ENCODE measurements around the gene C1orf56. TPM values are rescaled to one million over a fixed set of nuclear protein-coding genes. Genes with fewer than 3 reads are reported as not detected.

Gene C1orf56
- polyA plus RNA-seq, 1 donor from 2014 or later: 0.87 TPM

DNA sequence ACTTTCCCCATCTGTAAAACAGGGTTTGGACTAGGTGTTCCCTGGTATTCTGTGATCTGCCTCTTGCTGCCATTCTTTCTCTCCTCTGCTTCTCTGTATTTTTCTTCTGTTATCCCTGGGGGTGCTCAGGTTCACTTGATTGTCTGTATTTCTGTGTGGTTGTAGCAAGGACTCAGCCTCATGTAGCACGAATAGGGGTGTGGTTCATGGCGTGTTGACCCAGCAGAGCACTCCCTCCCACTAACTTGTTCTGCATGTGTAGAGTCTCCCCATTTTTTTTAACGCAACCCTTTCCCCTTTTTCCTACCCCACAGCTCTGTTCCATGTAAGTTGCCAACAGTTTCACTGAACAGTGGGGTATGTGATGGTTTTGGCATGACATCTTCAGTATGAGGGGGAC lies 12.4 kb upstream of the C1orf56 start:
- Histone ChIP-seq H4K20me1 (ENCODE audit: insufficient read depth) (no peaks in the 10 kb centered on the region), H3F3A (ENCODE audit: insufficient read depth, low read length, poor library complexity, severe bottlenecking) (no peaks in the 10 kb centered on the region), H3K27me3 (ENCODE audit: insufficient read depth, low read depth, low read length) (no peaks in the 10 kb centered on the region), H3K4me2 (ENCODE audit: low read length) (no peak overlapping the region), H3K9me2 (ENCODE audit: insufficient read depth, low read length) (no peaks in the 10 kb centered on the region), H3K9ac (ENCODE audit: low read length) (no peak overlapping the region), H3K4me3 (ENCODE audit: low read length) (no peak overlapping the region), H3K36me3 (ENCODE audit: insufficient read depth, low read length) (no peaks in the 10 kb centered on the region), H3K79me2 (replicated peaks; ENCODE audit: insufficient read depth, low read length) (no peaks in the 10 kb centered on the region), H2AFZ (ENCODE audit: low read depth, low read length) (no peak overlapping the region), H3K27ac (ENCODE audit: low read length) (no peak overlapping the region), H3K9me3 (ENCODE audit: low read length) (no peaks in the 10 kb centered on the region)
- TF ChIP-seq EZH2 (IDR thresholded peaks at IDR 0.05; ENCODE audit: borderline replicate concordance, insufficient read depth, low read length, poor library complexity, severe bottlenecking) (no peak), POLR2AphosphoS5 (IDR thresholded peaks at IDR 0.05) (no peak), MXI1 (conservative IDR thresholded peaks at IDR 0.05; ENCODE audit: poor library complexity, severe bottlenecking) (no peak), SMC3 (conservative IDR thresholded peaks at IDR 0.05; ENCODE audit: poor library complexity) (no peak), EP300 (conservative IDR thresholded peaks at IDR 0.05; ENCODE audit: poor library complexity, severe bottlenecking) (no peak), REST (IDR thresholded peaks at IDR 0.05; ENCODE audit: borderline replicate concordance) (no peak)
- TF ChIP-seq, protein P1, sequence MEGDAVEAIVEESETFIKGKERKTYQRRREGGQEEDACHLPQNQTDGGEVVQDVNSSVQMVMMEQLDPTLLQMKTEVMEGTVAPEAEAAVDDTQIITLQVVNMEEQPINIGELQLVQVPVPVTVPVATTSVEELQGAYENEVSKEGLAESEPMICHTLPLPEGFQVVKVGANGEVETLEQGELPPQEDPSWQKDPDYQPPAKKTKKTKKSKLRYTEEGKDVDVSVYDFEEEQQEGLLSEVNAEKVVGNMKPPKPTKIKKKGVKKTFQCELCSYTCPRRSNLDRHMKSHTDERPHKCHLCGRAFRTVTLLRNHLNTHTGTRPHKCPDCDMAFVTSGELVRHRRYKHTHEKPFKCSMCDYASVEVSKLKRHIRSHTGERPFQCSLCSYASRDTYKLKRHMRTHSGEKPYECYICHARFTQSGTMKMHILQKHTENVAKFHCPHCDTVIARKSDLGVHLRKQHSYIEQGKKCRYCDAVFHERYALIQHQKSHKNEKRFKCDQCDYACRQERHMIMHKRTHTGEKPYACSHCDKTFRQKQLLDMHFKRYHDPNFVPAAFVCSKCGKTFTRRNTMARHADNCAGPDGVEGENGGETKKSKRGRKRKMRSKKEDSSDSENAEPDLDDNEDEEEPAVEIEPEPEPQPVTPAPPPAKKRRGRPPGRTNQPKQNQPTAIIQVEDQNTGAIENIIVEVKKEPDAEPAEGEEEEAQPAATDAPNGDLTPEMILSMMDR (IDR thresholded peaks at IDR 0.05; ENCODE audit: poor library complexity, severe bottlenecking): no peak

- Histone ChIP-seq H2AFZ (ENCODE audit: low read depth, low read length) (no peak within 1 kb of the TSS), H3K27me3 (ENCODE audit: insufficient read depth, low read depth, low read length) (no peaks in the 10 kb centered on the region), H3K4me2 (ENCODE audit: low read length) (no peak within 1 kb of the TSS), H3K9me3 (ENCODE audit: low read length) (no peaks in the 10 kb centered on the region), H3K9me2 (ENCODE audit: insufficient read depth, low read length) (no peaks in the 10 kb centered on the region), H3K27ac (ENCODE audit: low read length) (no peak within 1 kb of the TSS), H3K79me2 (replicated peaks; ENCODE audit: insufficient read depth, low read length) (no peaks in the 10 kb centered on the region), H3F3A (ENCODE audit: insufficient read depth, low read length, poor library complexity, severe bottlenecking) (no peaks in the 10 kb centered on the region), H3K36me3 (ENCODE audit: insufficient read depth, low read length) (no peaks in the 10 kb centered on the region), H3K4me3 (ENCODE audit: low read length) (no peak within 1 kb of the TSS), H4K20me1 (ENCODE audit: insufficient read depth) (no peaks in the 10 kb centered on the region), H3K9ac (ENCODE audit: low read length) (no peak within 1 kb of the TSS)
- TF ChIP-seq EZH2 (IDR thresholded peaks at IDR 0.05; ENCODE audit: borderline replicate concordance, insufficient read depth, low read length, poor library complexity, severe bottlenecking) (no peak), SMC3 (conservative IDR thresholded peaks at IDR 0.05; ENCODE audit: poor library complexity) (no peak), REST (IDR thresholded peaks at IDR 0.05; ENCODE audit: borderline replicate concordance) (no peak), MXI1 (conservative IDR thresholded peaks at IDR 0.05; ENCODE audit: poor library complexity, severe bottlenecking) (no peak), EP300 (conservative IDR thresholded peaks at IDR 0.05; ENCODE audit: poor library complexity, severe bottlenecking) (no peak), RAD21 (conservative IDR thresholded peaks at IDR 0.05) (no peak), TAF1 (IDR thresholded peaks at IDR 0.05; ENCODE audit: low read depth) (no peak), POLR2AphosphoS5 (IDR thresholded peaks at IDR 0.05) (no peak)
- TF ChIP-seq, protein P1 (IDR thresholded peaks at IDR 0.05; ENCODE audit: poor library complexity, severe bottlenecking): no peak
Measured at GRCh38 chr1:151036356-151036755, 11.2 kb upstream of the C1orf56 start, which contains the start of gene BNIPL. Gene BNIPL (plus strand): TSS chr1:151036586. CDS start chr1:151036726, 140 bp downstream.
